ENCODE data around the gene CAMSAP2. TPM values are rescaled to one million over a fixed set of nuclear protein-coding genes. Genes with fewer than 3 reads are reported as not detected.

CAMSAP2 gene
- total and polyA plus RNA-seq, 2 donors (not counting 3 experiments of a cell fraction or from before 2014, with no cell fraction given): 6.7 to 45.5 TPM

DNA sequence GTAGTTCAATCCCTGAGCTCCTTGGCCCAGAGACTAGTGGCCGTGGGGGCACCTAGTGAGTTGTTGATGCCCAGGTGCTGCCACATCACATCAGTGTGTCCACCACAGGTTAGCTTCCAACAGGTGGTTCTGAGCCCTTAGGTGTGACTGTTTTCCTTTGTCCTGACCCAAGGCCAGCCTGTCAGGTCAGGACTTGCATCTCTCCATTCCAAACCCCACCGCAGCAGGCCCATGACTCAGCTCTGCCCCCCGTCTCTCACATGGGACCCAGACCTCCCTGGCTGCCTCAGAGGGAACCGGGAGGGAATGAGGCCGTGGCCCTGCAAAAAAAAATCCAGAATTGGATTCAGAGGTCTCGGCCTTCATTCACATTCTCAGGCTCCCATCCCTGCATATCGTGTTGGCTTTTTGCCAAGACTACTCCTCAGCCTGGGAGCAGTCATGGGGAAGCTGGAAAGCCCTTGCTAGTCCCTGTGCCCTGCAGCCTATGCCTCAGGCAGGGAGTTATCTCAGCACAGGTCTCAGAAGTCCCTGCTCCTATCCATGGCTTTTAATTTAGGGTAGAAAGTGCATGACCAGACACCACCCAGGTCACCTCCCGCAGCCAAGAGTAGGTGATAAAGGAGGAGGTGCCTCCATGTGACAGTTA lies 163.2 kb downstream of the CAMSAP2 start:
- Histone ChIP-seq H3K4me1 (ENCODE audit: control insufficient read depth, extremely low read depth, insufficient read depth, low read length) (no peaks in the 10 kb centered on the region), H3K36me3 (ENCODE audit: control insufficient read depth in 2 of 2, extremely low read depth in 1 of 2, insufficient read depth in 2 of 2, low read length in 2 of 2) (no peaks in the 10 kb centered on the region), H2AFZ (ENCODE audit: low read depth, low read length) (no peak overlapping the region), H3K9me3 (replicated peaks; ENCODE audit: control insufficient read depth, insufficient read depth, low read length) (no peaks in the 10 kb centered on the region), H3K4me2 (ENCODE audit: insufficient read depth, low read length) (no peak overlapping the region), H3K27me3 (ENCODE audit: control insufficient read depth in 2 of 2, insufficient read depth in 2 of 2, low read length in 2 of 2) (peaks cover 0 to 3% of the 10 kb centered on the region in 2 experiments), H4K20me1 (replicated peaks; ENCODE audit: control insufficient read depth, extremely low read depth, insufficient read depth, low read length) (no peaks in the 10 kb centered on the region), H3K79me2 (ENCODE audit: control insufficient read depth, insufficient read depth, low read length) (no peaks in the 10 kb centered on the region), H3K4me3 (replicated peaks in 1 of 3; ENCODE audit: insufficient read depth in 1 of 3, low read depth in 1 of 3, low read length in 3 of 3) (no peak overlapping the region), H3K9me1 (replicated peaks; ENCODE audit: control insufficient read depth, extremely low read depth, insufficient read depth, low read length) (no peaks in the 10 kb centered on the region), H3K9ac (replicated peaks; ENCODE audit: extremely low read depth, insufficient read depth, low read length) (no peak overlapping the region), H3K27ac (ENCODE audit: insufficient read depth, low read depth, low read length) (no peak overlapping the region)
- ChIA-PET CTCF (interaction anchor here (1.0 to 1.2 kb wide), 2 partner anchors 10 to 70 kb away, joined by 3 read pairs; no protein-coding TSS in a partner anchor), POLR2A (no interaction called here)
- no TSS peak for BruUV-seq (replicated peaks)
- no peak for FAIRE-seq
- dilution Hi-C loops (cut with MboI; ENCODE audit: extremely low pct_ligation_motif_present, low sequenced_read_pairs): no loop called here
- DNase-seq (ENCODE audit: low read depth, low spot score): no peak
- TF ChIP-seq, protein P1, sequence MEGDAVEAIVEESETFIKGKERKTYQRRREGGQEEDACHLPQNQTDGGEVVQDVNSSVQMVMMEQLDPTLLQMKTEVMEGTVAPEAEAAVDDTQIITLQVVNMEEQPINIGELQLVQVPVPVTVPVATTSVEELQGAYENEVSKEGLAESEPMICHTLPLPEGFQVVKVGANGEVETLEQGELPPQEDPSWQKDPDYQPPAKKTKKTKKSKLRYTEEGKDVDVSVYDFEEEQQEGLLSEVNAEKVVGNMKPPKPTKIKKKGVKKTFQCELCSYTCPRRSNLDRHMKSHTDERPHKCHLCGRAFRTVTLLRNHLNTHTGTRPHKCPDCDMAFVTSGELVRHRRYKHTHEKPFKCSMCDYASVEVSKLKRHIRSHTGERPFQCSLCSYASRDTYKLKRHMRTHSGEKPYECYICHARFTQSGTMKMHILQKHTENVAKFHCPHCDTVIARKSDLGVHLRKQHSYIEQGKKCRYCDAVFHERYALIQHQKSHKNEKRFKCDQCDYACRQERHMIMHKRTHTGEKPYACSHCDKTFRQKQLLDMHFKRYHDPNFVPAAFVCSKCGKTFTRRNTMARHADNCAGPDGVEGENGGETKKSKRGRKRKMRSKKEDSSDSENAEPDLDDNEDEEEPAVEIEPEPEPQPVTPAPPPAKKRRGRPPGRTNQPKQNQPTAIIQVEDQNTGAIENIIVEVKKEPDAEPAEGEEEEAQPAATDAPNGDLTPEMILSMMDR (IDR thresholded peaks at IDR 0.05; ENCODE audit: extremely low read depth in 1 of 2, insufficient read depth in 1 of 2, low read depth in 1 of 2, low read length in 2 of 2): no peak
- TF ChIP-seq POLR2AphosphoS5 (IDR thresholded peaks at IDR 0.05; ENCODE audit: insufficient read depth, low read depth, low read length): no peak
- no peak for TF ChIP-seq POLR2A (IDR thresholded peaks at IDR 0.05; ENCODE audit: low read depth, low read length)
- no peak for TF ChIP-seq GATA2 (IDR thresholded peaks at IDR 0.05; ENCODE audit: insufficient read depth, insufficient read length, low read depth, low read length)
- TF ChIP-seq, protein P2, sequence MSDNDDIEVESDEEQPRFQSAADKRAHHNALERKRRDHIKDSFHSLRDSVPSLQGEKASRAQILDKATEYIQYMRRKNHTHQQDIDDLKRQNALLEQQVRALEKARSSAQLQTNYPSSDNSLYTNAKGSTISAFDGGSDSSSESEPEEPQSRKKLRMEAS (IDR thresholded peaks at IDR 0.05; ENCODE audit: insufficient read depth, insufficient read length): no peak
- no peak for TF ChIP-seq MYC (IDR thresholded peaks at IDR 0.05; ENCODE audit: low read depth, low read length)
- no peak for TF ChIP-seq EZH2 (IDR thresholded peaks at IDR 0.05; ENCODE audit: borderline replicate concordance, low read depth, low read length, severe bottlenecking)
- no peak for TF ChIP-seq FOS (IDR thresholded peaks at IDR 0.05; ENCODE audit: borderline replicate concordance, insufficient read depth, low read length)
- TF ChIP-seq JUN (IDR thresholded peaks at IDR 0.05; ENCODE audit: borderline replicate concordance, insufficient read depth, insufficient read length, low read depth): no peak
- intact Hi-C loops (cut with micrococcal nuclease): no loop called here

All from endothelial cell of umbilical vein (primary cell).